ENCODE results near the gene KCNG4. TPM values are rescaled to one million over a fixed set of nuclear protein-coding genes. Genes with fewer than 3 reads are reported as not detected.

KCNG4 gene
- total and polyA plus RNA-seq, 2 donors (not counting 3 experiments of a cell fraction or from before 2014, with no cell fraction given), result not detected

GRCh38 chr16:84215531-84215930 lies 24.3 kb downstream of the KCNG4 start:
- Histone ChIP-seq H3K27me3 (ENCODE audit: control insufficient read depth in 2 of 2, insufficient read depth in 2 of 2, low read length in 2 of 2) (peaks cover 5 to 6% of the 10 kb centered on the region in 2 experiments), H3K9ac (replicated peaks; ENCODE audit: extremely low read depth, insufficient read depth, low read length) (no peak overlapping the region), H3K4me1 (ENCODE audit: control insufficient read depth, extremely low read depth, insufficient read depth, low read length) (no peaks in the 10 kb centered on the region), H3K4me2 (ENCODE audit: insufficient read depth, low read length) (no peak overlapping the region), H3K4me3 (replicated peaks in 1 of 3; ENCODE audit: insufficient read depth in 1 of 3, low read depth in 1 of 3, low read length in 3 of 3) (no peak overlapping the region), H3K9me3 (replicated peaks; ENCODE audit: control insufficient read depth, insufficient read depth, low read length) (no peaks in the 10 kb centered on the region), H3K36me3 (ENCODE audit: control insufficient read depth in 2 of 2, extremely low read depth in 1 of 2, insufficient read depth in 2 of 2, low read length in 2 of 2) (no peaks in the 10 kb centered on the region), H2AFZ (ENCODE audit: low read depth, low read length) (no peak overlapping the region), H3K79me2 (ENCODE audit: control insufficient read depth, insufficient read depth, low read length) (no peaks in the 10 kb centered on the region), H3K27ac (ENCODE audit: insufficient read depth, low read depth, low read length) (no peak overlapping the region), H3K9me1 (replicated peaks; ENCODE audit: control insufficient read depth, extremely low read depth, insufficient read depth, low read length) (no peaks in the 10 kb centered on the region), H4K20me1 (replicated peaks; ENCODE audit: control insufficient read depth, extremely low read depth, insufficient read depth, low read length) (no peaks in the 10 kb centered on the region)
- intact Hi-C loops (cut with micrococcal nuclease), result no loop called here
- no TSS peak for BruUV-seq (replicated peaks)
- ChIA-PET POLR2A (no interaction called here), CTCF (no interaction called here)
- dilution Hi-C loops (cut with MboI; ENCODE audit: extremely low pct_ligation_motif_present, low sequenced_read_pairs), result no loop called here
- no peak for FAIRE-seq
- no peak for TF ChIP-seq GATA2 (IDR thresholded peaks at IDR 0.05; ENCODE audit: insufficient read depth, insufficient read length, low read depth, low read length)
- TF ChIP-seq MYC (IDR thresholded peaks at IDR 0.05; ENCODE audit: low read depth, low read length), result no peak
- no peak for TF ChIP-seq POLR2AphosphoS5 (IDR thresholded peaks at IDR 0.05; ENCODE audit: insufficient read depth, low read depth, low read length)
- no peak for TF ChIP-seq CTCF (IDR thresholded peaks at IDR 0.05; ENCODE audit: extremely low read depth in 1 of 2, insufficient read depth in 1 of 2, low read depth in 1 of 2, low read length in 2 of 2)
- TF ChIP-seq EZH2 (IDR thresholded peaks at IDR 0.05; ENCODE audit: borderline replicate concordance, low read depth, low read length, severe bottlenecking), result no peak
- DNase-seq (ENCODE audit: low read depth, low spot score), result no peak

- CTCF ChIA-PET, result no interaction called here
- intact Hi-C loops (cut with micrococcal nuclease) (no loop called here), dilution Hi-C loops (cut with MboI; ENCODE audit: extremely low pct_ligation_motif_present, low sequenced_read_pairs) (no loop called here)
- no peak for DNase-seq (ENCODE audit: low read depth, low spot score)
- Histone ChIP-seq H3K36me3 (ENCODE audit: control insufficient read depth in 2 of 2, extremely low read depth in 1 of 2, insufficient read depth in 2 of 2, low read length in 2 of 2) (no peaks in the 10 kb centered on the region), H3K9me1 (replicated peaks; ENCODE audit: control insufficient read depth, extremely low read depth, insufficient read depth, low read length) (no peaks in the 10 kb centered on the region), H3K4me1 (ENCODE audit: control insufficient read depth, extremely low read depth, insufficient read depth, low read length) (no peaks in the 10 kb centered on the region), H3K4me3 (replicated peaks in 1 of 3; ENCODE audit: insufficient read depth in 1 of 3, low read depth in 1 of 3, low read length in 3 of 3) (no peak overlapping the region), H3K27ac (ENCODE audit: insufficient read depth, low read depth, low read length) (no peak overlapping the region), H3K79me2 (ENCODE audit: control insufficient read depth, insufficient read depth, low read length) (no peaks in the 10 kb centered on the region), H2AFZ (ENCODE audit: low read depth, low read length) (no peak overlapping the region), H4K20me1 (replicated peaks; ENCODE audit: control insufficient read depth, extremely low read depth, insufficient read depth, low read length) (no peaks in the 10 kb centered on the region), H3K4me2 (ENCODE audit: insufficient read depth, low read length) (no peak overlapping the region), H3K27me3 (ENCODE audit: control insufficient read depth in 2 of 2, insufficient read depth in 2 of 2, low read length in 2 of 2) (peaks cover 5 to 6% of the 10 kb centered on the region in 2 experiments), H3K9me3 (replicated peaks; ENCODE audit: control insufficient read depth, insufficient read depth, low read length) (no peaks in the 10 kb centered on the region), H3K9ac (replicated peaks; ENCODE audit: extremely low read depth, insufficient read depth, low read length) (no peak overlapping the region)
- POLR2A ChIA-PET, result no interaction called here
- FAIRE-seq, result no peak
- TF ChIP-seq POLR2A (IDR thresholded peaks at IDR 0.05; ENCODE audit: low read depth, low read length) (no peak), MAX (IDR thresholded peaks at IDR 0.05; ENCODE audit: insufficient read depth, insufficient read length) (no peak), JUN (IDR thresholded peaks at IDR 0.05; ENCODE audit: borderline replicate concordance, insufficient read depth, insufficient read length, low read depth) (no peak), POLR2AphosphoS5 (IDR thresholded peaks at IDR 0.05; ENCODE audit: insufficient read depth, low read depth, low read length) (no peak), EZH2 (IDR thresholded peaks at IDR 0.05; ENCODE audit: borderline replicate concordance, low read depth, low read length, severe bottlenecking) (no peak), CTCF (IDR thresholded peaks at IDR 0.05; ENCODE audit: extremely low read depth in 1 of 2, insufficient read depth in 1 of 2, low read depth in 1 of 2, low read length in 2 of 2) (no peak), FOS (IDR thresholded peaks at IDR 0.05; ENCODE audit: borderline replicate concordance, insufficient read depth, low read length) (no peak), GATA2 (IDR thresholded peaks at IDR 0.05; ENCODE audit: insufficient read depth, insufficient read length, low read depth, low read length) (no peak), MYC (IDR thresholded peaks at IDR 0.05; ENCODE audit: low read depth, low read length) (no peak)
- no TSS peak for BruUV-seq (replicated peaks)
Measured at GRCh38 chr16:84214451-84215066, 25.3 kb downstream of the KCNG4 start.
